ENCODE measurements around the gene PPP1CC.
A peak's percentile ranks its signal among the peaks of the same experiment; 100 is the strongest.

Gene PPP1CC

GRCh38 chr12:110742718-110743570 is at the start of gene PPP1CC:
Gene PPP1CC (minus strand): TSS chr12:110742891. CDS start chr12:110742707, 184 bp downstream.
- H3K4me1 Mint-ChIP-seq, result peaks cover 57% of the 10 kb centered on the region
- TF ChIP-seq CTCF (IDR thresholded peaks at IDR 0.05; ENCODE audit: unreplicated experiment in 3 of 3), result no peak
- H3K27ac Mint-ChIP-seq, result peak within 1 kb of the TSS; percentile 98 to 99 (median 98)
- H3K4me3 Mint-ChIP-seq, result peak within 1 kb of the TSS; percentile 96 to 100 (median 99)
- H3K36me3 Mint-ChIP-seq (ENCODE audit: low read depth), result peaks cover 5% of the 10 kb centered on the region
- no peaks in the 10 kb centered on the region for H3K9me3 Mint-ChIP-seq
- peaks cover 11% of the 10 kb centered on the region for H3K27me3 Mint-ChIP-seq (ENCODE audit: low read depth)

DNA sequence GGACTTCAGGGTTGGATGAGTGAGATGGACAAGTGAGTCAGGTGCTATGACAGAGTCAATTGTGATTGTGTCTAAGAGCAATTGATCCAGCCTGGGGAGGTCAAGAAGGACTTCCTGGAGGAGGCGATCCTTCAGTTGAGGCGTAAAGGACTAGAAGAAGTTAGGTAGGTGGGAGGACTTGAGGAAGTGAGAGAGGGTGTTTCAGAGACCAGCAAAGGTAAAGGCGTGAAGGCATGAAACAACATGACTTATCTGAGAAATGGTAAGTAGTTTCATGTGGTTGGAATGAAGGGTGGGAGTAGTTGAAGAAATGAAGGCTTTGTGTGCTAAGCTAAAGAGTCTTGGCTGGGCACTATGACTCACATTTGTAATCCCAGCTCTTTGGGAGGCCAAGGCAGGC is 48.9 kb upstream of the PPP1CC start:
- H3K4me3 Mint-ChIP-seq, result no peak overlapping the region
- H3K4me1 Mint-ChIP-seq, result no peaks in the 10 kb centered on the region
- no peak for TF ChIP-seq CTCF (IDR thresholded peaks at IDR 0.05; ENCODE audit: unreplicated experiment in 3 of 3)
- H3K9me3 Mint-ChIP-seq, result no peaks in the 10 kb centered on the region
- H3K27ac Mint-ChIP-seq, result no peak overlapping the region
- H3K36me3 Mint-ChIP-seq (ENCODE audit: low read depth), result no peaks in the 10 kb centered on the region
- H3K27me3 Mint-ChIP-seq (ENCODE audit: low read depth), result peaks cover 3% of the 10 kb centered on the region

DNA sequence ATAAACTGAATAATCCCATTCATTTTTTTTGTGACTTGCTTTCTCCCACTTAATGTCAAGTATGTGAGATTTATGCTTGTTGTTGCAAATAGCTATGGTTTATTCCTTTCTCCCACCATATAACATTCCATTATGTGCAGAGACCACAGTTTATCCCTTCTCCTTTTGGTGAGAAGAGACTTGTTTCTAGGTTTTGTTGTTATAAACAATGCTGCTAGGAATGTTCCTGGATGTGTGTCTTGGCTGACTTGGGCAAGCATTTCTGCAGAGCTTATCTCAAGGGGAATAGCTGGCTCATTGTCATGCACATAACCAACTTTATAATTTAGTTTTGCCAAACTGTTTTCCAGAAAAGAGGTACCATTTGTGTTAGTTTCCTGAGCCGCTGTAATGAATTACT is 47.6 kb upstream of the PPP1CC start:
- Mint-ChIP-seq H3K27me3 (ENCODE audit: low read depth) (peaks cover 3% of the 10 kb centered on the region), H3K9me3 (no peaks in the 10 kb centered on the region), H3K4me1 (no peaks in the 10 kb centered on the region), H3K27ac (no peak overlapping the region), H3K36me3 (ENCODE audit: low read depth) (no peaks in the 10 kb centered on the region), H3K4me3 (no peak overlapping the region)
- no peak for TF ChIP-seq CTCF (IDR thresholded peaks at IDR 0.05; ENCODE audit: unreplicated experiment in 3 of 3)

DNA sequence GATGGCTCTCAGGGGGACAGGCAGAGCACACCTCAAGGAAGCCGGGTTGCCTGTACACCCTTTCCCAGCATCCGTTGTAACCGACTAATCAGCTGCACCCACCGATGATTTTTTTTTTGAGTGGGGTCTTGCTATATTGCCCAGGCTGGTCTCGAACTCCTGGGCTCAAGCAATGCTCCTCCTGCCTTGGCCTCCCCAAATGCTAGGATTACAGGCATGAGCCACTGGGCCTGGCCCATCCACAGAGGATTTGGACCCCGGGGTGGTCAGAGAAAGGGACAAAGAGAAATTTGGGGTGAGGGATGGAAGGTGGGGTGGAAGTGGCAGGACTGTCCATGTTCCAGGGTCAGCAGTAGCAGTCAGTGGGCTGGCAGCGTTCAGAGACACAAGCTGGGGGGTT is 43.3 kb upstream of the PPP1CC start:
- no peaks in the 10 kb centered on the region for H3K9me3 Mint-ChIP-seq
- peaks cover 13% of the 10 kb centered on the region for H3K27me3 Mint-ChIP-seq (ENCODE audit: low read depth)
- H3K4me3 Mint-ChIP-seq, result no peak overlapping the region
- no peaks in the 10 kb centered on the region for H3K36me3 Mint-ChIP-seq (ENCODE audit: low read depth)
- TF ChIP-seq CTCF (IDR thresholded peaks at IDR 0.05; ENCODE audit: unreplicated experiment in 3 of 3), result no peak
- no peaks in the 10 kb centered on the region for H3K4me1 Mint-ChIP-seq
- H3K27ac Mint-ChIP-seq, result no peak overlapping the region

- Mint-ChIP-seq H3K36me3 (ENCODE audit: low read depth) (no peaks in the 10 kb centered on the region), H3K9me3 (no peaks in the 10 kb centered on the region), H3K4me3 (no peak overlapping the region), H3K27ac (no peak overlapping the region), H3K27me3 (ENCODE audit: low read depth) (peaks cover 11% of the 10 kb centered on the region), H3K4me1 (no peaks in the 10 kb centered on the region)
- TF ChIP-seq CTCF (IDR thresholded peaks at IDR 0.05; ENCODE audit: unreplicated experiment in 3 of 3), result no peak
These were observed 42.5 kb upstream of the PPP1CC start for GRCh38 chr12:110785240-110785639.

DNA sequence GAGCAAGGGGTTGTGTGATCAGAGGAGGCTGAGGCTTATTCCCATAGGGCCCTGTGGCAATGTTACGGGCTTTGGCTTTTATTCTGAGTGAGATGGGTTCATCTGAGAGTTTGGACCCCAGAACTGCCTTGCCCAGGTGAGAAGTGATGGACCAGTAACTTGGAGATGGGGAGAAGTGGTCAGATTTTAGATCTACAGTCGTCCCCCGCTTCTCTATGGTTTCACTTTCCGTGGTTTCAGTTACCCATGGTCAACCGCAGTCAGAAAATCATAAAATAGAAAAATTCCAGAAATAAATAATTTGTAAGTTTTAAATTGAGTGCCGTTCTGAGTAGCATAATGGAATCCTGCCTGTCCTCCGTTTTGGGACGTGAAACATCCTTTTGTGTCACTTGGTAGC is 40.2 kb upstream of the PPP1CC start:
- H3K4me1 Mint-ChIP-seq, result no peaks in the 10 kb centered on the region

More for the DNA sequence above, 40.2 kb upstream of the PPP1CC start:
- no peak overlapping the region for H3K4me3 Mint-ChIP-seq
- no peaks in the 10 kb centered on the region for H3K36me3 Mint-ChIP-seq (ENCODE audit: low read depth)
- peaks cover 11% of the 10 kb centered on the region for H3K27me3 Mint-ChIP-seq (ENCODE audit: low read depth)
- no peak overlapping the region for H3K27ac Mint-ChIP-seq
- no peak for TF ChIP-seq CTCF (IDR thresholded peaks at IDR 0.05; ENCODE audit: unreplicated experiment in 3 of 3)
- no peaks in the 10 kb centered on the region for H3K9me3 Mint-ChIP-seq
